Neural progenitor cell (in vitro differentiated cells): ENCODE results near the gene WDR54.

Experiments
- EZH2phosphoT487 ChIP-seq: fragments of 200-600 bp; sonication (generic); IDR thresholded peaks from 2 replicates; pipeline ENCODE4 v1.6.1; 2017; ENCODE audit warnings: antibody characterized with exemption
- TF ChIP-seq, protein P1 (sequence below): fragments of 200-600 bp; sonication (generic); IDR thresholded peaks from 2 replicates; pipeline ENCODE4 v1.5.1; 2017; ENCODE audit warnings: antibody characterized with exemption, mild to moderate bottlenecking

DNA sequence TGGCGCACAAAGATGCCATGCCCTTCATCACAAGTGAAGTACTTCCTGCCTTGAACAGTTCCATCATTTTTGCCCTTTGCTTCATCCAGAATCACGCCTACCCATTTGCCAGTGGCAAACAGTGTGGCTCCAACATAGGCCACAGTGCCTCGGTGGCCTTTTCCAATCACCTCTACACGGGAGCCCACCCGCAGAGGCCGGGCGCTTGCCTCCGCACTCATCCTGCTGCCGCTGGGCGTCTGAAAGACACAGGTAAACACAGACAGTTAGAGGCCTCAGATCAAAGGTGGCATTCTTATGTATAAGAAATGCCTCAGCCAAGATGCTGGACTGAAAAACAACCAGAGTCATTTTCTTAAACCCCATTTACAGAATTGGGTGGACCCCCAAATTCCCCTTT, 43.5 kb upstream of the WDR54 start:
- TF ChIP-seq, protein P1, sequence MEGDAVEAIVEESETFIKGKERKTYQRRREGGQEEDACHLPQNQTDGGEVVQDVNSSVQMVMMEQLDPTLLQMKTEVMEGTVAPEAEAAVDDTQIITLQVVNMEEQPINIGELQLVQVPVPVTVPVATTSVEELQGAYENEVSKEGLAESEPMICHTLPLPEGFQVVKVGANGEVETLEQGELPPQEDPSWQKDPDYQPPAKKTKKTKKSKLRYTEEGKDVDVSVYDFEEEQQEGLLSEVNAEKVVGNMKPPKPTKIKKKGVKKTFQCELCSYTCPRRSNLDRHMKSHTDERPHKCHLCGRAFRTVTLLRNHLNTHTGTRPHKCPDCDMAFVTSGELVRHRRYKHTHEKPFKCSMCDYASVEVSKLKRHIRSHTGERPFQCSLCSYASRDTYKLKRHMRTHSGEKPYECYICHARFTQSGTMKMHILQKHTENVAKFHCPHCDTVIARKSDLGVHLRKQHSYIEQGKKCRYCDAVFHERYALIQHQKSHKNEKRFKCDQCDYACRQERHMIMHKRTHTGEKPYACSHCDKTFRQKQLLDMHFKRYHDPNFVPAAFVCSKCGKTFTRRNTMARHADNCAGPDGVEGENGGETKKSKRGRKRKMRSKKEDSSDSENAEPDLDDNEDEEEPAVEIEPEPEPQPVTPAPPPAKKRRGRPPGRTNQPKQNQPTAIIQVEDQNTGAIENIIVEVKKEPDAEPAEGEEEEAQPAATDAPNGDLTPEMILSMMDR, result no peak
- no peak for TF ChIP-seq EZH2phosphoT487
